ENCODE data around the gene ASIC2.
"Not testable (repeated sequence)": the region's sequence is repeated elsewhere in the genome, so short reads cannot be mapped to it uniquely, and the experiment has no call there.

Gene ASIC2

GRCh38 chr17:32987868-32988267, 305.2 kb downstream of the ASIC2 start:
- DNase-seq (ENCODE audit: low read depth in 2 of 2): not testable (repeated sequence)

DNA sequence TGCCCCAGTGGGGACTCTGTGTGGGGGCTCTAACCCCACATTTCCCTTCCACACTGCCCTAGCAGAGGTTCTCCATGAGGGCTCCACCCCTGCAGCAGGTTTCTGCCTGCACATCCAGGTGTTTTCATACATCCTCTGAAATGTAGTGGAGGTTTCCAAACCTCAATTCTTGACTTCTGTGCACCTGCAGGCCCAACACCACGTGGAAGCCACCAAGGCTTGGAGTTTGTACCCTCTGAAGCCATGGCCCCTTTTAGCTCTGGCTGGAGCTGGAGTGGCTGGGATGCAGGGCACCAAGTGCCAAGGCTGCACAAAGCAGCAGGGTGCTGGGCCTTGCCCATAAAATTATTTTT, 305.7 kb downstream of the ASIC2 start:
- DNase-seq (ENCODE audit: low read depth in 2 of 2): not testable (repeated sequence)

- DNase-seq (ENCODE audit: low read depth in 2 of 2): no peak
Measured at GRCh38 chr17:32985050-32985756, 307.9 kb downstream of the ASIC2 start.

- not testable (repeated sequence) for DNase-seq (ENCODE audit: low read depth in 2 of 2)
Measured at GRCh38 chr17:32981611-32982010, 311.5 kb downstream of the ASIC2 start.

DNA sequence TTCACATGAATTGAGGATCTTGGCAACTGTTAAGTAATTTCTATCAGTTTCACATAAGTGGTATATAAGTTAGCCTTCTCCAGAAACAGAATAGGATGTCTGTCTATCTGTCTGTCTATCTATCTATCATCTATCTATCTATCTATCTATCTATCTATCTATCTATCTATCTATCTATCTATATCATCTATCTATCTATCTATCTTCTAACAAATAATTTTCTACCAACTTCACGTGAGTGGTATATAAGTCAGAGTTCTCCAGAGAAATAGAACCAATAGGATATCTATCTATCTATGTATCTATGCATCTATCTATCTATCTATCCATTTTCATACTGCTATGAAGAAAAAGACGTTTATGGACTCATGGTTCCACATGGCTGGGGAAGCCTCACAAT, 312.9 kb downstream of the ASIC2 start:
- no peak for DNase-seq (ENCODE audit: low read depth in 2 of 2)

GRCh38 chr17:32976605-32977004, 316.5 kb downstream of the ASIC2 start:
- DNase-seq (ENCODE audit: low read depth in 2 of 2): no peak

DNA sequence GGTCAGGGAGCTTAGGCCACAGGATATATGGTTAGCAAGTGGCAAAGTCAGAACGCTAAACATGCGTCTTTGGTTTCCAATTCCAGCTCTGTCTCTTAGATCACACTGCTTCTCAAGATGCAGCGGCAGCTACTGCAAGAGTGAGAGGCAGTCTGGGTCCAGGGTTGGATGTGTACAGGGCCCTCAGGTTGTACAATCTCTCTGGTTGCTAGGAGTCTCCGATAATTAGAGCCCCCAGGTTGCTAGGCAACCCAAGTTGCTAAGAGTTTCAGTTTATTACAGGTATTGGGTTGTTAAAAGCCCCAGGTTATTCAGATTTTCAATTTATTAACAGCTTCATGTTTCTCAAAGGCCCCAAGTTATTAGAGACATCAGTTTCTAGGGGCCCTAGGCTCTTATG, 317.0 kb downstream of the ASIC2 start:
- DNase-seq (ENCODE audit: low read depth in 2 of 2): no peak

GRCh38 chr17:32971171-32971570, 321.9 kb downstream of the ASIC2 start:
- peak in 1 of 2 donors; percentile 2 for DNase-seq (ENCODE audit: low read depth in 2 of 2)

DNA sequence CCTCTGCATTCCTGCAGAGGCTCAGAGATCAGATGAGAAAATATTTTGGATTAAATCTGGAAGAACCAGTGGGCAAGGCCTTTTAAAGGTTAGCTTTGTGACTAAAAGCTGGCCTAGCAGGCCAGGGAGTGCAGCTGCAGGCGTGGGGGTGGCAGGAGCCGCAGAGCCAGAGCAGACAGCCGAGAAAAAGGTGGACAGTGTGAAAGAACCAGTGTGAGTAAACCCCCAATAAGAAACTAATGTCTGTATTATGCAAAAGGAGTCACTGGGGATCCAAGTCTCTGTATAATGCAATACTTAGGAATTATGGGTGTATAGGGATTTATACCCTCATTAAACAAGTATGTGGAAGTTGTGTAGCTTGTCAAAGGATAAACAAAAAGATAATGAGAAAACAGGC, 322.8 kb downstream of the ASIC2 start:
- DNase-seq (ENCODE audit: low read depth in 2 of 2): no peak

- DNase-seq (ENCODE audit: low read depth in 2 of 2): not testable (repeated sequence)
Measured at GRCh38 chr17:32969231-32969630, 323.9 kb downstream of the ASIC2 start.

GRCh38 chr17:32964541-32964940, 328.6 kb downstream of the ASIC2 start:
- no peak for DNase-seq (ENCODE audit: low read depth in 2 of 2)

All from stimulated activated CD8-positive, alpha-beta memory T cell treated with anti-CD3 and anti-CD28 coated beads, Interleukin-2, amount 100 ng/mL, for 48 hours (primary cell).